GM23338 (cell line): Measurements from ENCODE around the gene MAPK4. TPM values are rescaled to one million over a fixed set of nuclear protein-coding genes. Genes with fewer than 3 reads are reported as not detected.

Experiments
- CREB1 ChIP-seq: fragments of 250-450 bp; sonication (Bioruptor Pico); IDR thresholded peaks from 2 replicates; pipeline ENCODE4 v1.5.0; 2020; ENCODE audit warnings: low read depth, mild to moderate bottlenecking, moderate library complexity
- ETS1 ChIP-seq: IDR thresholded peaks from 2 replicates; pipeline ENCODE4 v1.6.1; 2016; ENCODE audit warnings: antibody characterized with exemption
- EZH2 ChIP-seq: fragments of 200-600 bp; sonication (generic); IDR thresholded peaks from one replicate; pipeline ENCODE4 v1.8.0; 2017; ENCODE audit warnings: antibody characterized with exemption, mild to moderate bottlenecking, low read depth; ENCODE audit not compliant: unreplicated experiment
- EZH2phosphoT487 ChIP-seq: fragments of 200-600 bp; sonication (generic); IDR thresholded peaks from one replicate; pipeline ENCODE4 v1.8.1; 2018; ENCODE audit warnings: antibody characterized with exemption; ENCODE audit not compliant: unreplicated experiment
- JUNB ChIP-seq: IDR thresholded peaks from one replicate; pipeline ENCODE4 v1.6.1; 2016; ENCODE audit warnings: antibody characterized with exemption; ENCODE audit not compliant: unreplicated experiment
- NANOG ChIP-seq: IDR thresholded peaks from 2 replicates; pipeline ENCODE4 v1.6.1; 2016; ENCODE audit warnings: antibody characterized with exemption, borderline replicate concordance
- POLR2AphosphoS5 ChIP-seq: IDR thresholded peaks from 2 replicates; pipeline ENCODE4 v1.6.1; 2016; ENCODE audit warnings: antibody characterized with exemption, low read depth
- REST ChIP-seq: IDR thresholded peaks from one replicate; pipeline ENCODE4 v1.6.1; 2018; ENCODE audit warnings: antibody characterized with exemption; ENCODE audit not compliant: unreplicated experiment
- STAT1 ChIP-seq: IDR thresholded peaks from one replicate; pipeline ENCODE4 v1.6.1; 2016; ENCODE audit warnings: antibody characterized with exemption; ENCODE audit not compliant: unreplicated experiment
- ZNF114 ChIP-seq: fragments of 250-450 bp; sonication (Bioruptor Pico); IDR thresholded peaks from 2 replicates; pipeline ENCODE4 v1.5.0; 2020; ENCODE audit warnings: mild to moderate bottlenecking, moderate library complexity
- ZNF331 ChIP-seq: fragments of 250-450 bp; sonication (Bioruptor Pico); IDR thresholded peaks from 2 replicates; pipeline ENCODE4 v1.5.0; 2020; ENCODE audit warnings: low read depth, mild to moderate bottlenecking, moderate library complexity
- ZNF462 ChIP-seq: fragments of 250-450 bp; sonication (Bioruptor Pico); IDR thresholded peaks from 2 replicates; pipeline ENCODE4 v1.5.0; 2020; ENCODE audit warnings: mild to moderate bottlenecking, moderate library complexity
- polyA plus RNA-seq: library from polyadenylated mRNA; unstranded; fragments of >200 nt; fragmentation: Nextera tagmentation; extraction: Ambion mirVana; gene quantifications from 2 replicates; pipeline ENCODE4 v1.2.1, GENCODE V29; 2016
- total RNA-seq: library from RNA; depleted of rRNA; stranded (reverse); fragments of >200 nt; shearing (Covaris generic); gene quantifications from 2 replicates; pipeline ENCODE4 v1.2.3, GENCODE V29; 2014

MAPK4 gene
- total and polyA plus RNA-seq, 2 experiments from 2014 or later, result 1.3 to 4.4 TPM

GRCh38 chr18:50751947-50752346 lies 192.1 kb downstream of the MAPK4 start (continued):
- TF ChIP-seq ZNF462 (no peak), ZNF331 (no peak), REST (no peak), STAT1 (no peak), ETS1 (no peak), CREB1 (no peak), ZNF114 (CRISPR knock-in tag) (no peak), POLR2AphosphoS5 (no peak), EZH2phosphoT487 (no peak), JUNB (no peak), NANOG (no peak), EZH2 (no peak)
